Endothelial cell (in vitro differentiated cells): ENCODE results near the gene HGF. TPM values are rescaled to one million over a fixed set of nuclear protein-coding genes. Genes with fewer than 3 reads are reported as not detected.

Experiments
- DNase-seq: peaks from one replicate; pipeline ENCODE4 v3.0.0; 2021; ENCODE audit warnings: low spot score
- H3K27ac Mint-ChIP-seq: one replicate; pipeline ENCODE4 v1.8.0; 2021; ENCODE audit warnings: mixed read lengths, inconsistent platforms; ENCODE audit not compliant: unreplicated experiment
- H3K27me3 Mint-ChIP-seq: one replicate; pipeline ENCODE4 v1.8.0; 2021; ENCODE audit warnings: mild to moderate bottlenecking, moderate library complexity, mixed read lengths, inconsistent platforms; ENCODE audit not compliant: unreplicated experiment
- H3K36me3 Mint-ChIP-seq: one replicate; pipeline ENCODE4 v1.8.0; 2021; ENCODE audit warnings: mild to moderate bottlenecking, low read depth, mixed read lengths, inconsistent platforms; ENCODE audit not compliant: unreplicated experiment
- H3K4me1 Mint-ChIP-seq: one replicate; pipeline ENCODE4 v1.8.0; 2021; ENCODE audit warnings: mild to moderate bottlenecking, mixed read lengths, inconsistent platforms; ENCODE audit not compliant: unreplicated experiment
- H3K4me3 Mint-ChIP-seq: one replicate; pipeline ENCODE4 v1.8.0; 2021; ENCODE audit warnings: mild to moderate bottlenecking, mixed read lengths, inconsistent platforms; ENCODE audit not compliant: unreplicated experiment
- H3K9me3 Mint-ChIP-seq: one replicate; pipeline ENCODE4 v1.8.0; 2021; ENCODE audit warnings: mixed read lengths, inconsistent platforms; ENCODE audit not compliant: unreplicated experiment
- total RNA-seq: library from RNA; stranded (reverse); fragmentation: NEBNext Ultra II Directional; extraction: Animal tissue kit (Norgen Biotek cat#: 25700); gene quantifications from one replicate; pipeline ENCODE4 v1.2.1, GENCODE V29; 2021; ENCODE audit not compliant: unreplicated experiment
- TF ChIP-seq, protein P1 (sequence below): fragments of 200-600 bp; sonication (generic); IDR thresholded peaks from one replicate; pipeline ENCODE4 v1.5.0; 2021; ENCODE audit warnings: antibody characterized with exemption; ENCODE audit not compliant: unreplicated experiment

The HGF gene
- total RNA-seq, 1 donor from 2014 or later, result 0.82 TPM

DNA sequence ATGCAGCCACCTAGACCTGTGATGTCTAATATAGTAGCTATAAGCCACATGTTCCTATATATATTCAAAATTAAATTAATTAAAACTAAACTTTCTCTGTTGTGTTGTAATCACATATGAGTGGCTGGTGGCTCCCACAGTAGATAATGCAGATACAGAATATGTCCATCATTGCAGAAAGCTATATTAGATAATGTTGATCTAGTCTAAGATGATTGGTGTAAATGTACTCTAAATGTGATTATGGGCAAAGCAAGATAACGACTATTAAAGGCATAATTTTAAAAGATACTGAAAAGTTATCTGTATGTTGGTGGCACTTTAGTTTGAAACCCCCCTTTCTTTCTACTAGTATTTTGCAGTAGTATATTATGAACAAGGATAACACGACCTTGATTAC lies 5.7 kb upstream of the HGF start:
- no peak for DNase-seq
- Mint-ChIP-seq H3K9me3 (no peaks in the 10 kb centered on the region), H3K36me3 (no peaks in the 10 kb centered on the region), H3K27ac (no peak overlapping the region), H3K4me1 (peaks cover 5% of the 10 kb centered on the region), H3K27me3 (no peaks in the 10 kb centered on the region), H3K4me3 (no peak overlapping the region)
- TF ChIP-seq, protein P1, sequence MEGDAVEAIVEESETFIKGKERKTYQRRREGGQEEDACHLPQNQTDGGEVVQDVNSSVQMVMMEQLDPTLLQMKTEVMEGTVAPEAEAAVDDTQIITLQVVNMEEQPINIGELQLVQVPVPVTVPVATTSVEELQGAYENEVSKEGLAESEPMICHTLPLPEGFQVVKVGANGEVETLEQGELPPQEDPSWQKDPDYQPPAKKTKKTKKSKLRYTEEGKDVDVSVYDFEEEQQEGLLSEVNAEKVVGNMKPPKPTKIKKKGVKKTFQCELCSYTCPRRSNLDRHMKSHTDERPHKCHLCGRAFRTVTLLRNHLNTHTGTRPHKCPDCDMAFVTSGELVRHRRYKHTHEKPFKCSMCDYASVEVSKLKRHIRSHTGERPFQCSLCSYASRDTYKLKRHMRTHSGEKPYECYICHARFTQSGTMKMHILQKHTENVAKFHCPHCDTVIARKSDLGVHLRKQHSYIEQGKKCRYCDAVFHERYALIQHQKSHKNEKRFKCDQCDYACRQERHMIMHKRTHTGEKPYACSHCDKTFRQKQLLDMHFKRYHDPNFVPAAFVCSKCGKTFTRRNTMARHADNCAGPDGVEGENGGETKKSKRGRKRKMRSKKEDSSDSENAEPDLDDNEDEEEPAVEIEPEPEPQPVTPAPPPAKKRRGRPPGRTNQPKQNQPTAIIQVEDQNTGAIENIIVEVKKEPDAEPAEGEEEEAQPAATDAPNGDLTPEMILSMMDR, result no peak

DNA sequence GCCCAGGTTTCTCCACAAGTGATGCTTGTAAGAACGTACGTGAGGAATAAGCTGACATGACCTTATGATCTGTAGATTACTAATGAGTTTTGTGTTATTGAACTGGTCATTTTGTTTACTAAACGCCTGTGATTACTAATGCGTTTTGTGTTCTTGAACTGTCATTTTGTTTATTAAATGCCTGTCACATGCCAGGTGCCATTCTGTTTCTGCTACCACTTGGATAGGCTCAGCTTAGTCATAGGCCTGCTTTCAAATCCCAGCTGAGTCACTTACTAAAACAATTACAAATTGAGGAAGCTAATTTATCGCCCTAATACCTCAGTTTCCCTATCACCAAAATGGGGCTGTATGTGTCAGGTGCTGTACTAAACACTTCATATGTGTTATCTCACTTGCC lies 4.7 kb upstream of the HGF start:
- H3K9me3 Mint-ChIP-seq, result no peaks in the 10 kb centered on the region
- no peak overlapping the region for H3K4me3 Mint-ChIP-seq
- TF ChIP-seq, protein P1, result no peak
- H3K27ac Mint-ChIP-seq, result no peak overlapping the region
- DNase-seq, result no peak
- H3K4me1 Mint-ChIP-seq, result peaks cover 14% of the 10 kb centered on the region
- no peaks in the 10 kb centered on the region for H3K36me3 Mint-ChIP-seq
- H3K27me3 Mint-ChIP-seq, result no peaks in the 10 kb centered on the region

DNA sequence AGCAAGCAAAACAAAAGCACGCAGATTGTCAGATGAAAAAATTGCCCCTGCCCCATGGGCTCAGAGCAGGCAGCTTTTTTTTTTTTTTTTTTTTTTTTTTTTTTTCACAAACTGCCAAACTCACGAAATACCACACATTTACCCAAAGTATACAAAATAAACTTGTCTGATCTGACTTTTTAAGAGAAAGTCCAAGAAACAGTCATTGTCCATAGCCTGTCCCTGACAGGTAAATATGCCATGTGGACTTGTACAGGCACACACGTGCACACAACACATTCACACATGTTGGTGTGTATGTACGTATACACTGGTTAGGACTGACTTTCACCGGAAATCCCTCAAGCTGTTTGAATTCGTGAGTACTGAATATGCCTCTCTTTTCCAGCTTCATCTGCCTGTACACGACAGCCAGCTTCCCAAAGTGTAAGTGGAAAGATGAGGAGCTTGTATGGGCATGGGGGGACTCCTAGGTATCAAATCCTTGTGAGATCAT lies 929 bp upstream of the HGF start:
- Mint-ChIP-seq H3K27ac (no peak overlapping the region), H3K27me3 (peaks cover 4% of the 10 kb centered on the region), H3K4me3 (no peak overlapping the region), H3K36me3 (no peaks in the 10 kb centered on the region), H3K4me1 (peaks cover 34% of the 10 kb centered on the region), H3K9me3 (no peaks in the 10 kb centered on the region)
- no peak for DNase-seq
- TF ChIP-seq, protein P1, result no peak

- Mint-ChIP-seq H3K4me1 (peaks cover 36% of the 10 kb centered on the region), H3K27ac (peak overlapping the region; percentile 5), H3K9me3 (no peaks in the 10 kb centered on the region), H3K36me3 (no peaks in the 10 kb centered on the region), H3K4me3 (peak overlapping the region; percentile 14), H3K27me3 (peaks cover 4% of the 10 kb centered on the region)
- TF ChIP-seq, protein P1, result no peak
- no peak for DNase-seq
These were observed 682 bp downstream of the HGF start for GRCh38 chr7:81768951-81769778.

DNA sequence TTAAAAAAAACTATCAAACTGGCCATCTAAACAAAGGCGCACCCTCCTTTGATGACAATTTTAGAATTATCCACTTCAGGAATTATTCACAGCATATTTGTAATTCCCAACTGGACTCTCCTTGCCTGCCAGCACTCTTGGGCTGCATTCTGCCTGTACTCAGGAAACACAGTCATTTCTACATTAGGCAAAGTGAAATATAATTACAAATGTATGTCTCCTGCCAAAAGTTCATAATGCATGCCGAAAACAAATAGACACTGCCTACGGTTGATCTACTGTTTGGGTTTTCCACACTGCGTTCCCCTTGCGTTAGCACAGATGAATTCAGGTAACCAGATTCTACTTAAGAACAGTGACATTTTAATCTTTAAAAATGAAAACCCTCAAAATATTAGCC lies 1.9 kb downstream of the HGF start:
- Mint-ChIP-seq H3K4me1 (peaks cover 36% of the 10 kb centered on the region), H3K9me3 (no peaks in the 10 kb centered on the region), H3K4me3 (no peak overlapping the region), H3K27ac (no peak overlapping the region), H3K27me3 (peaks cover 4% of the 10 kb centered on the region), H3K36me3 (no peaks in the 10 kb centered on the region)
- DNase-seq, result no peak
- TF ChIP-seq, protein P1, result no peak
